Measurements from ENCODE around the gene SCTR.

Gene SCTR

GRCh38 chr2:119488245-119489214, 35.8 kb downstream of the SCTR start:
- in situ Hi-C loops (cut with MboI; ENCODE audit: low sequenced_read_pairs) = no loop called here

GRCh38 chr2:119487434-119488244, 36.6 kb downstream of the SCTR start:
- in situ Hi-C loops (cut with MboI; ENCODE audit: low sequenced_read_pairs) = no loop called here

- in situ Hi-C loops (cut with MboI; ENCODE audit: low sequenced_read_pairs) = no loop called here
Observed at GRCh38 chr2:119486886-119487285, 37.4 kb downstream of the SCTR start.

- in situ Hi-C loops (cut with MboI; ENCODE audit: low sequenced_read_pairs) = no loop called here
Observed at GRCh38 chr2:119486196-119486827, 38.0 kb downstream of the SCTR start.

- in situ Hi-C loops (cut with MboI; ENCODE audit: low sequenced_read_pairs) = no loop called here
Observed at GRCh38 chr2:119485336-119486110, 38.8 kb downstream of the SCTR start.

GRCh38 chr2:119484834-119485233, 39.4 kb downstream of the SCTR start:
- in situ Hi-C loops (cut with MboI; ENCODE audit: low sequenced_read_pairs) = no loop called here

GRCh38 chr2:119483896-119484718, 40.2 kb downstream of the SCTR start:
- in situ Hi-C loops (cut with MboI; ENCODE audit: low sequenced_read_pairs) = no loop called here

- in situ Hi-C loops (cut with MboI; ENCODE audit: low sequenced_read_pairs) = no loop called here
Observed at GRCh38 chr2:119483395-119483753, 40.9 kb downstream of the SCTR start.

- in situ Hi-C loops (cut with MboI; ENCODE audit: low sequenced_read_pairs) = no loop called here
Observed at GRCh38 chr2:119482481-119483394, 41.5 kb downstream of the SCTR start.

GRCh38 chr2:119481501-119482455, 42.5 kb downstream of the SCTR start:
- in situ Hi-C loops (cut with MboI; ENCODE audit: low sequenced_read_pairs) = no loop called here

- in situ Hi-C loops (cut with MboI; ENCODE audit: low sequenced_read_pairs) = no loop called here
Observed at GRCh38 chr2:119480718-119481142, 43.6 kb downstream of the SCTR start.

GRCh38 chr2:119480184-119480583, 44.1 kb downstream of the SCTR start:
- in situ Hi-C loops (cut with MboI; ENCODE audit: low sequenced_read_pairs) = no loop called here

GRCh38 chr2:119478978-119479295, 45.3 kb downstream of the SCTR start:
- in situ Hi-C loops (cut with MboI; ENCODE audit: low sequenced_read_pairs) = loop anchor here (10.0 kb wide), 1 partner anchor 64 kb away; no protein-coding TSS in a partner anchor

GRCh38 chr2:119478188-119478977, 45.9 kb downstream of the SCTR start:
- in situ Hi-C loops (cut with MboI; ENCODE audit: low sequenced_read_pairs) = loop anchor here (10.0 kb wide), 1 partner anchor 64 kb away; no protein-coding TSS in a partner anchor

- in situ Hi-C loops (cut with MboI; ENCODE audit: low sequenced_read_pairs) = loop anchor here (10.0 kb wide), 1 partner anchor 62 kb away; no protein-coding TSS in a partner anchor
Observed at GRCh38 chr2:119477113-119477505, 47.2 kb downstream of the SCTR start.

- in situ Hi-C loops (cut with MboI; ENCODE audit: low sequenced_read_pairs) = loop anchor here (10.0 kb wide), 1 partner anchor 62 kb away; no protein-coding TSS in a partner anchor
Observed at GRCh38 chr2:119476301-119477112, 47.8 kb downstream of the SCTR start.
